PC-3 (cell line): Measurements from ENCODE around the gene SLC39A12. TPM values are rescaled to one million over a fixed set of nuclear protein-coding genes. Genes with fewer than 3 reads are reported as not detected.

Experiments used
- ATAC-seq: fragments of 200-7000 bp; cut with Tn5 transposase; 2 replicates; pipeline ENCODE4 v1.9.1; 2020; ENCODE audit warnings: mild to moderate bottlenecking, moderate library complexity
- BruUV-seq: library from RNA; stranded (reverse); fragments of 400-500 nt; replicated peaks from 2 replicates; lab custom pipeline; 2021; lab: Mats Ljungman, UMichigan
- CTCF ChIA-PET: fragments of 300-600 bp; sonication (Branson Sonifier 250); formaldehyde crosslinking; loops from one replicate; lab custom pipeline; 2022; ENCODE audit warnings: antibody characterized with exemption; lab: Charles Lee
- POLR2A ChIA-PET: fragments of 300-600 bp; sonication (Branson Sonifier 250); formaldehyde crosslinking; loops from one replicate; lab custom pipeline; 2022; ENCODE audit warnings: antibody characterized with exemption; ENCODE audit not compliant: unreplicated experiment; lab: Charles Lee
- DNase-seq: peaks from one replicate; pipeline ENCODE4 v3.0.0-alpha.2; 2015
- H2AFZ ChIP-seq: fragments of 300-600 bp; sonication (generic); 2 replicates; pipeline ENCODE4 v1.6.0; 2016; ENCODE audit warnings: antibody characterized with exemption, low read length
- H3F3A ChIP-seq: fragments of 300-600 bp; sonication (generic); one replicate; pipeline ENCODE4 v1.6.0; 2017; ENCODE audit warnings: antibody characterized with exemption, low read length, control low read depth, mild to moderate bottlenecking; ENCODE audit not compliant: unreplicated experiment
- H3K27ac ChIP-seq: fragments of 300-600 bp; sonication (generic); 2 replicates; pipeline ENCODE4 v1.5.1; 2016; ENCODE audit warnings: mild to moderate bottlenecking, low read length
- H3K27me3 ChIP-seq: fragments of 300-600 bp; sonication (generic); 2 replicates; pipeline ENCODE4 v1.6.1; 2016; ENCODE audit warnings: low read length, mixed read lengths
- H3K36me3 ChIP-seq: fragments of 300-600 bp; sonication (generic); 2 replicates; pipeline ENCODE4 v1.6.1; 2016; ENCODE audit warnings: low read depth, mixed run types, low read length, mixed read lengths
- H3K4me1 ChIP-seq: fragments of 300-600 bp; sonication (generic); 2 replicates; pipeline ENCODE4 v1.5.1; 2016; ENCODE audit warnings: low read length; ENCODE audit not compliant: insufficient read depth
- H3K4me2 ChIP-seq: fragments of 300-600 bp; sonication (generic); 2 replicates; pipeline ENCODE4 v1.6.0; 2016; ENCODE audit warnings: low read length
- H3K4me3 ChIP-seq: fragments of 300-600 bp; sonication (generic); 2 replicates; pipeline ENCODE4 v1.5.1; 2016; ENCODE audit warnings: mild to moderate bottlenecking, low read length, mixed read lengths
- H3K79me2 ChIP-seq: fragments of 300-600 bp; sonication (generic); 2 replicates; pipeline ENCODE4 v1.6.1; 2017; ENCODE audit warnings: low read length, mixed read lengths
- H3K9ac ChIP-seq: fragments of 300-600 bp; sonication (generic); 2 replicates; pipeline ENCODE4 v1.6.0; 2016; ENCODE audit warnings: mild to moderate bottlenecking, low read length
- H3K9me2 ChIP-seq: fragments of 300-600 bp; sonication (generic); replicated peaks from 2 replicates; pipeline ENCODE4 v1.6.1; 2016; ENCODE audit warnings: mixed run types, low read length, mixed read lengths
- H3K9me3 ChIP-seq: fragments of 300-600 bp; sonication (generic); 2 replicates; pipeline ENCODE4 v1.6.1; 2016; ENCODE audit warnings: low read length, mixed read lengths
- H4K20me1 ChIP-seq: fragments of 300-600 bp; sonication (generic); 2 replicates; pipeline ENCODE4 v1.6.1; 2016; ENCODE audit warnings: low read length, mixed read lengths
- EZH2 ChIP-seq: fragments of 300-600 bp; sonication (generic); IDR thresholded peaks from one replicate; pipeline ENCODE4 v1.6.1; 2017; ENCODE audit warnings: antibody characterized with exemption, mild to moderate bottlenecking, low read length; ENCODE audit not compliant: unreplicated experiment
- EZH2phosphoT487 ChIP-seq: fragments of 300-600 bp; sonication (generic); IDR thresholded peaks from 2 replicates; pipeline ENCODE4 v1.6.1; 2018; ENCODE audit warnings: mild to moderate bottlenecking, antibody characterized with exemption, low read length, borderline replicate concordance
- intact Hi-C: fragments of 100-400 bp; cut with micrococcal nuclease; formaldehyde crosslinking; loops from 2 replicates; pipeline ENCODE4 v1.9.0; 2023
- total RNA-seq: library from RNA; depleted of rRNA; stranded (reverse); fragments of >200 nt; gene quantifications from 2 replicates; pipeline ENCODE4 v1.2.3, GENCODE V29; 2014
- TF ChIP-seq, protein P1 (sequence below): fragments of 300-600 bp; sonication (generic); conservative IDR thresholded peaks from 2 replicates; pipeline ENCODE4 v1.5.1; 2017; ENCODE audit warnings: antibody characterized with exemption, low read depth, mild to moderate bottlenecking, low read length

The SLC39A12 gene
- total RNA-seq, 1 experiment from 2014 or later, result not detected

DNA sequence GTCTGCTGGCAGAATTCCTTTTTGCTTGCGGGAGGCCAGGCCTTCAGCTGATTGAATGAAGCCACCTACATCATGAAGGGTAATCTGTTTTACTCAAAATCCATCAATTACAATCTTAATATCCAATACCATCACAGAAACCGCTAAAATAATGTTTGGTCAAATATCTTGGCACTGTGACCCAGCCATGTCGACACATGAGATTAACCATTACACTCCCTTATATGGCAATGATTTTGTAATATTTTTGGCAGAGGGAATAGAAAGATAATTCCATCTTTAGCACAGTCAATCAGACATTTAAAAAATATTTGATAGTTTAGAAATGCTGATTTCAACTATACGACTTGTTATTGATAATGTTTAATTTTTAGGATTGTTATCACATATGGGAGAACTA is 36.5 kb upstream of the SLC39A12 start:
- DNase-seq (no peak), ATAC-seq (no peak)
- H3K9me3 ChIP-seq, result no peaks in the 10 kb centered on the region
- H2AFZ ChIP-seq, result no peak overlapping the region
- BruUV-seq, result no TSS peak
- TF ChIP-seq EZH2 (no peak), EZH2phosphoT487 (no peak)
- TF ChIP-seq, protein P1, sequence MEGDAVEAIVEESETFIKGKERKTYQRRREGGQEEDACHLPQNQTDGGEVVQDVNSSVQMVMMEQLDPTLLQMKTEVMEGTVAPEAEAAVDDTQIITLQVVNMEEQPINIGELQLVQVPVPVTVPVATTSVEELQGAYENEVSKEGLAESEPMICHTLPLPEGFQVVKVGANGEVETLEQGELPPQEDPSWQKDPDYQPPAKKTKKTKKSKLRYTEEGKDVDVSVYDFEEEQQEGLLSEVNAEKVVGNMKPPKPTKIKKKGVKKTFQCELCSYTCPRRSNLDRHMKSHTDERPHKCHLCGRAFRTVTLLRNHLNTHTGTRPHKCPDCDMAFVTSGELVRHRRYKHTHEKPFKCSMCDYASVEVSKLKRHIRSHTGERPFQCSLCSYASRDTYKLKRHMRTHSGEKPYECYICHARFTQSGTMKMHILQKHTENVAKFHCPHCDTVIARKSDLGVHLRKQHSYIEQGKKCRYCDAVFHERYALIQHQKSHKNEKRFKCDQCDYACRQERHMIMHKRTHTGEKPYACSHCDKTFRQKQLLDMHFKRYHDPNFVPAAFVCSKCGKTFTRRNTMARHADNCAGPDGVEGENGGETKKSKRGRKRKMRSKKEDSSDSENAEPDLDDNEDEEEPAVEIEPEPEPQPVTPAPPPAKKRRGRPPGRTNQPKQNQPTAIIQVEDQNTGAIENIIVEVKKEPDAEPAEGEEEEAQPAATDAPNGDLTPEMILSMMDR, result no peak
- intact Hi-C loops, result no loop called here
- ChIA-PET POLR2A (no interaction called here), CTCF (no interaction called here)
- no peak overlapping the region for H3K4me3 ChIP-seq
- H3K9me2 ChIP-seq, result no peaks in the 10 kb centered on the region
- H3K4me2 ChIP-seq, result no peak overlapping the region
- H3K79me2 ChIP-seq, result no peaks in the 10 kb centered on the region
- no peaks in the 10 kb centered on the region for H4K20me1 ChIP-seq
- H3K36me3 ChIP-seq, result no peaks in the 10 kb centered on the region
- no peak overlapping the region for H3K27ac ChIP-seq
- no peaks in the 10 kb centered on the region for H3K27me3 ChIP-seq
- H3F3A ChIP-seq, result no peaks in the 10 kb centered on the region
- no peak overlapping the region for H3K9ac ChIP-seq
- H3K4me1 ChIP-seq, result no peaks in the 10 kb centered on the region

DNA sequence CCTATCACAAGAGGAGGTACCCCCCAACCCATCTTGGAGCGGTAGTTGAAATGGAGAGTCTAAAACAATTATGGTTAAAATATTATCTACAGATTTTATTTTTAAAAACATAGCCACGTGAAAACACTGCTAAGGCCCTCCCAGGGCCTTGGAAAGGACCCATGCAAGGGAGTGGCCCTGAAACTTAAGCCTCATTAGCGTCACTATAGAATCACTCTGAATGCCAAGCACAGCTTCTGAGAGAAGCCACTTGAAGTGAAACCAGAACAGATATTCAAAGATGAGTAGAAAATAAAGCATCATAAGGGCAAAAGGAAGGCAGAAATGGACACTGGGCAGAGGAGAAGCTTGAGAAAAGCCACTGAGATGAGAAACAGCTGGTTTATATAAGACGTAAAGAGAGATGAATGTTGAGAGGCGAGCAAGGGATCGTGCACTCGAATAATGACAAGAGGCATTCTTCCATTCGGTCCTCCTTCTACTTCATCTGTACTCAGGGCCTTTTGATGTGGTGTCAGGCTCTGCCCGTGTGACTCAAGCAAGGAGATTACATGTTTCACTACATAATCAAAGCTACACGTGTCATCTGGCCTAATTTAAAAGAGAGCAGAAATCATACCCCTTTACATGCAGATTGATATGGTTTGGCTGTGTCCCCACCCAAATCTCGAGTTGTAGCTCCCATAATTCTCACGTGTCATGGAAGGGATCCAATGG is 33.4 kb upstream of the SLC39A12 start:
- H3K4me2 ChIP-seq, result no peak overlapping the region
- no peaks in the 10 kb centered on the region for H3K27me3 ChIP-seq
- TF ChIP-seq, protein P1, result no peak
- TF ChIP-seq EZH2phosphoT487 (no peak), EZH2 (no peak)
- no peak overlapping the region for H2AFZ ChIP-seq
- H3K9me2 ChIP-seq, result no peaks in the 10 kb centered on the region
- H3K9ac ChIP-seq, result no peak overlapping the region
- intact Hi-C loops, result no loop called here
- ChIA-PET CTCF (no interaction called here), POLR2A (no interaction called here)
- no peak overlapping the region for H3K4me3 ChIP-seq
- ATAC-seq, result no peak
- no peaks in the 10 kb centered on the region for H3F3A ChIP-seq
- no peak overlapping the region for H3K27ac ChIP-seq
- no peak for DNase-seq
- H3K79me2 ChIP-seq, result no peaks in the 10 kb centered on the region
- BruUV-seq, result no TSS peak
- no peaks in the 10 kb centered on the region for H3K9me3 ChIP-seq
- no peaks in the 10 kb centered on the region for H4K20me1 ChIP-seq
- no peaks in the 10 kb centered on the region for H3K36me3 ChIP-seq
- peaks cover 6% of the 10 kb centered on the region; the same call in 1 of the 2 replicates for H3K4me1 ChIP-seq

DNA sequence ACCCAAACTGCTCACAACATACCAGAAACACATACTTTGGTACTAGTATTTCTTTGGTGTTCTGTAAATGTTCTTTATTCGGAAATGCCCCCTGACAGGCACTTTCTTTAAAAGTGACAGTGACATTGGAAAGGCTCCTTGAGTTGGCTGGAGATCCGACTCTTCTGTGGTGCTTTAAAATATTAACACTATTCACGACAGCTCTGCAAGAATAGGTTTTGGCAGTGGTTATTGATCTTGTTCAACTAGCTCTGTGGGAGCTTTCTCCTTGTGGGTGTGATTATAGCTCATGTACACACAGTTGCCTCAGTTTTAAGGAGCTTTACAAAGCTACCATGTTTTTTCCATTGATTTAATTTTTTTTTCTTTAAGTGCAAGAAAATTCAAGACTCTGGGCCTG is 30.3 kb upstream of the SLC39A12 start:
- Histone ChIP-seq H3K27ac (no peak overlapping the region), H3K9ac (no peak overlapping the region), H3F3A (no peaks in the 10 kb centered on the region), H3K36me3 (no peaks in the 10 kb centered on the region), H3K9me3 (no peaks in the 10 kb centered on the region), H3K79me2 (no peaks in the 10 kb centered on the region), H3K27me3 (no peaks in the 10 kb centered on the region), H3K4me1 (peaks cover 20% of the 10 kb centered on the region), H3K9me2 (no peaks in the 10 kb centered on the region), H4K20me1 (no peaks in the 10 kb centered on the region), H3K4me3 (no peak overlapping the region), H3K4me2 (no peak overlapping the region), H2AFZ (no peak overlapping the region)
- no TSS peak for BruUV-seq
- POLR2A ChIA-PET, result no interaction called here
- intact Hi-C loops, result no loop called here
- no peak for ATAC-seq
- CTCF ChIA-PET, result no interaction called here
- TF ChIP-seq EZH2phosphoT487, result no peak
- TF ChIP-seq, protein P1, result no peak
- TF ChIP-seq EZH2, result no peak
- DNase-seq, result no peak
